Lower leg skin (tissue), 3 donors: ENCODE results near the gene LTBP3.
"Not testable (repeated sequence)": the region's sequence is repeated elsewhere in the genome, so short reads cannot be mapped to it uniquely, and the experiment has no call there.

Experiments
- POLR2A ChIP-seq, 2 donors: fragments of 450-650 bp; IDR thresholded peaks; one replicate each; pipeline ENCODE4 v1.6.1; 2016 to 2017; ENCODE audit warnings: antibody characterized with exemption in 2 of 2, mild to moderate bottlenecking in 1 of 2, moderate library complexity in 1 of 2
- TF ChIP-seq, protein P1 (sequence below), 3 donors: fragments of 450-650 bp; IDR thresholded peaks; one replicate each; pipeline ENCODE4 v1.5.1; 2016; ENCODE audit warnings: antibody characterized with exemption in 3 of 3, mild to moderate bottlenecking in 3 of 3, moderate library complexity in 2 of 3

DNA sequence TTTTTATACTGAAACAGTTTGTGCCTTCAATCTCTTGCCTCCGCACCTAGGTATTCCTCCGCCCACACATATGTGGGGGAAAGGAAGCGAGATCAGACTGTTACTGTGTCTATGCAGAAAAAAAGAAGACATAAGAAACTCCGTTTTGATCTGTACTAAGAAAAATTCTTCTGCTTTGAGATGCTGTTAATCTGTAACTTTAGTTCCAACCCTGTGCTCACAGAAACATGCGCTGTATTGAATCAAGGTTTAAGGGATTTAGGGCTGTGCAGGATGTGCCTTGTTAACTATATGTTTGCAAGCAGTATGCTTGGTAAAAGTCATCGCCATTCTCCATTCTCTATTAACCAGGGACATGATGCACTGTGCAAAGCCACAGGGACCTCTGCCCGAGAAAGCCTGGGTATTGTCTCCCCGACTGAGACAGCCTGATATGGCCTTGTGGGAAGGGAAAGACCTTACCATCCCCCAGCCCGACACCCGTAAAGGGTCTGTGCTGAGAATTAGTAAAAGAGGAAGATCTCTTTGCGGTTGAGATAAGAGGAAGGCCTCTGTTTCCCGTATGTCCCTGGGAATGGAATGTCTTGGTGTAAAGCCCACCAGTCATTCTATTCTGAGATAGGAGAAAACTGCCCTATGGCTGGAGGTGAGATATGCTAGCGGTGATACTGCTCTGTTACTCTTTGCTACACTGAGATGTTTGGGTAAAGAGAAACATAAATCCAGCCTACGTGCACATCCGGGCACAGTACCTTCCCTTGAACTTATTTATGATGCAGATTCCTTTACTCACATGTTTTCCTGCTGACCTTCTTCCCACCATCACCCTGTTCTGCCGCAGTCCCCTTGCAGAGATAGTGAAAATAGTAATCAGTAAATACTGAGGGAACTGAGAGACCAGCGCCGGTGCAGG lies 35.2 kb downstream of the LTBP3 start:
- TF ChIP-seq POLR2A (IDR thresholded peaks at IDR 0.05) = not testable (repeated sequence)
- TF ChIP-seq, protein P1, sequence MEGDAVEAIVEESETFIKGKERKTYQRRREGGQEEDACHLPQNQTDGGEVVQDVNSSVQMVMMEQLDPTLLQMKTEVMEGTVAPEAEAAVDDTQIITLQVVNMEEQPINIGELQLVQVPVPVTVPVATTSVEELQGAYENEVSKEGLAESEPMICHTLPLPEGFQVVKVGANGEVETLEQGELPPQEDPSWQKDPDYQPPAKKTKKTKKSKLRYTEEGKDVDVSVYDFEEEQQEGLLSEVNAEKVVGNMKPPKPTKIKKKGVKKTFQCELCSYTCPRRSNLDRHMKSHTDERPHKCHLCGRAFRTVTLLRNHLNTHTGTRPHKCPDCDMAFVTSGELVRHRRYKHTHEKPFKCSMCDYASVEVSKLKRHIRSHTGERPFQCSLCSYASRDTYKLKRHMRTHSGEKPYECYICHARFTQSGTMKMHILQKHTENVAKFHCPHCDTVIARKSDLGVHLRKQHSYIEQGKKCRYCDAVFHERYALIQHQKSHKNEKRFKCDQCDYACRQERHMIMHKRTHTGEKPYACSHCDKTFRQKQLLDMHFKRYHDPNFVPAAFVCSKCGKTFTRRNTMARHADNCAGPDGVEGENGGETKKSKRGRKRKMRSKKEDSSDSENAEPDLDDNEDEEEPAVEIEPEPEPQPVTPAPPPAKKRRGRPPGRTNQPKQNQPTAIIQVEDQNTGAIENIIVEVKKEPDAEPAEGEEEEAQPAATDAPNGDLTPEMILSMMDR (IDR thresholded peaks at IDR 0.05) = not testable (repeated sequence)
